Right kidney (tissue), 1 donor: Measurements from ENCODE around the gene ANO8.

Experiments used
- DNase-seq: peaks from one replicate; pipeline ENCODE4 v3.0.0-alpha.2; 2016

Gene ANO8

GRCh38 chr19:17347877-17348276 is 13.2 kb upstream of the ANO8 start:
- DNase-seq: no peak

- no peak for DNase-seq
Observed at GRCh38 chr19:17347361-17347760, 12.7 kb upstream of the ANO8 start.

DNA sequence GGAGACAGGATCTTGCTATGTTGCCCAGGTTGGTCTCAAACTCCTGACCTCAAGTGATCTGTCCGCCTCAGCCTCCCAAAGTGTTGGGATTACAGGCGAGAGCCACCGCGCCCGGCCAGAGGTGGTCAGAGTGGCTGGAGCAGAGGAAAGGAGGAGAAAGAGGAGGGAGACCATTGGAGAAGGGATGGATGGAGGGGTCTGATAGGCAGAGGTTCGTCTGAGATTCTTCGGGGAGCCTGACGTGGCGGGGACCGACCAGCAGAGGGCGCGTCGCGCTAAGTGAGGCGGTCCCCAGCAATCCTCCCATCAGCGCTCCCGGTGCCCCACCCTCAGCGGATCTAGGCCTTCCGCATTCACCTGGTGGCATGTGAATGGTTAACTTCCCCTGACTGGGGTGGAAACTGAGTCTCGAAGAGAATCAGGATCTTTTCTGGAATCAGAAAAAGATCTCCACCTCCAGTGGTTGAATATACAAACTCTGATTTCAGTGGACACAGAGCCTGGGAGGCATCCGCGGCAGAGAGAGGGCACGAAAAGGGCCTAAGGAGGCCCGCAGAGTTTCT is 11.5 kb upstream of the ANO8 start:
- peak; percentile 75 for DNase-seq

DNA sequence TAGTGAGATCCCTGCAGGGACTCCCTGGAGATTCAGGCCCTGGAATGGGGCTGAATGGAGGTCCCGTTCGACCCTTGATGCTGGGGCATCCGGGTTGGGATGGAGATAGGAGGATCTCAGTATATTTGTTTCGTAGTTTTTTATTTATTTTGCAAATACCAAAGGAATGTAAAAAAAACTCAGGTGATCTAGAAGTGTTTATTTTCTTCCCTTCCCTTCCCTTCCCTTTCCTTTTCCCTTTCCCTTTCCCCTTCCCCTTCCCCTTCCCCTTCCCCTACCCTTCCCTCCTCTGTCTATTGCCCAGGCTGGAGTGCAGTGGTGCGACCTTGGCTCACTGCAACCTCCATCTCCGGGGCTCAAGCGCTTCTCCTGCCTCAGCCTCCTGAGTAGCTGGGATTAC is 7.2 kb upstream of the ANO8 start:
- no peak for DNase-seq

DNA sequence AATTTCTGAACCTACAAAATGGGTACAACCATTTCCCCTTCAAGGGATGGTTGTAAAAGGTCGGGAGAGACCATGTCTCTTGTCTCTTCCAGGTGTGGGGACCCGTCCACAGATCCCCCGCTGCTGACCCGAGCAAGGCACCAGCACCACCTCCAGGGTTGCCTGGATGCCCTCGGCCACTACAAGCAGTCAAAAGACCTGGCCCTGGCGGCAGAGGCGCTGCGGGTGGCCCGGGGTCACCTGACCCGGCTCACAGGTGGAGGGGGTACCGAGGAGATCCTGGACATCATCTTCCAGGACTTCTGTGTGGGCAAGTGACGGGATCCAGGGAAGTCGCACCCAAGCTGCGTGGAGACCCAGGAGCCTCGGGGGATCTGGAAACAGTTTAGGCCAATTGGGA is 6.7 kb upstream of the ANO8 start:
- DNase-seq: no peak

DNA sequence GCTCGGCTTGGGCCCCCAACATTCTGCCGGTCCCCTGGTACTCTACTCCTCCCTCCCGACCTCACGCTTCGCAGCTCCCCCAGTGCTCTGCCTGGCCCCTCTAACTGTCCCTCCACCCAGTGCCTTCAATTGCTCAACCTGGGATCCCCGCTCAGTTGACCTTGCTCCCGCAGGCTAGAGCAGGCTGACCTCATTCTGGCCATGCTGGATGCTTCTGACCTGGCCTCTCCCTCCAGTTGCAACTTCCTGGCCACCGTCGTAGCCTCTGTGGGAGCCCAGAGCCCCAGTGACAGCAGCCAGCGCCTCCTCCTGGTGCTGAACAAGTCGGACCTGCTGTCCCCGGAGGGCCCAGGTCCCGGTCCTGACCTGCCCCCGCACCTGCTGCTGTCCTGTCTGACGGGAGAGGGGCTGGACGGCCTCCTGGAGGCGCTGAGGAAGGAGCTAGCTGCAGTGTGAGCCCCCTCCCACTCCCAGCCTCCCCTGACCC is 6.3 kb upstream of the ANO8 start:
- DNase-seq: no peak

- no peak for DNase-seq
Observed at GRCh38 chr19:17340302-17340870, 5.7 kb upstream of the ANO8 start.

DNA sequence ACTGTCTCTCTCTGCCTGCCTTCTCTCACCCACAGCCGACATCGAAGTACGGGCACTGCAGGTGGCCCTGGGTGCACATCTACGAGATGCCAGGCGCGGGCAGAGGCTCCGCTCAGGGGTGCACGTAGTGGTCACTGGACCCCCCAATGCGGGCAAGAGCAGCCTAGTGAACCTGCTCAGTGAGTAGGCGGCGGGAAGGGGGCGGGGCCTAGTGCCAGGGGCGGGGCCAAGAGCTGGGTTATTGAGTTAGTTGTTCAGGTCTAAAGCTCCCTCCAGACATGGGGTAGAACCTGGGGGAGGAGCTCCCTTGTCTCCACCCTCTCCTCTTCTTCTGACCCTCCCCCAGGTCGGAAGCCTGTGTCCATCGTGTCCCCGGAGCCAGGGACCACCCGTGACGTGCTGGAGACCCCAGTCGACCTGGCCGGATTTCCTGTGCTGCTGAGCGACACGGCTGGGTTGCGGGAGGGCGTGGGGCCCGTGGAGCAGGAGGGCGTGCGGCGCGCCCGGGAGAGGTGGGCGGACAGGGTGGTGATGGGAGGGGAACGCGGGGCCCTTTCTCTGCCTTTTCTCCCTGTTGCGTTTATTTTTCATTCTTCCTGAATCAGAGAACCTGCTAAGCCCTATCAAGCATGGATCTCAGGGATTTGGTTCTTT is 4.6 kb upstream of the ANO8 start:
- DNase-seq: no peak

DNA sequence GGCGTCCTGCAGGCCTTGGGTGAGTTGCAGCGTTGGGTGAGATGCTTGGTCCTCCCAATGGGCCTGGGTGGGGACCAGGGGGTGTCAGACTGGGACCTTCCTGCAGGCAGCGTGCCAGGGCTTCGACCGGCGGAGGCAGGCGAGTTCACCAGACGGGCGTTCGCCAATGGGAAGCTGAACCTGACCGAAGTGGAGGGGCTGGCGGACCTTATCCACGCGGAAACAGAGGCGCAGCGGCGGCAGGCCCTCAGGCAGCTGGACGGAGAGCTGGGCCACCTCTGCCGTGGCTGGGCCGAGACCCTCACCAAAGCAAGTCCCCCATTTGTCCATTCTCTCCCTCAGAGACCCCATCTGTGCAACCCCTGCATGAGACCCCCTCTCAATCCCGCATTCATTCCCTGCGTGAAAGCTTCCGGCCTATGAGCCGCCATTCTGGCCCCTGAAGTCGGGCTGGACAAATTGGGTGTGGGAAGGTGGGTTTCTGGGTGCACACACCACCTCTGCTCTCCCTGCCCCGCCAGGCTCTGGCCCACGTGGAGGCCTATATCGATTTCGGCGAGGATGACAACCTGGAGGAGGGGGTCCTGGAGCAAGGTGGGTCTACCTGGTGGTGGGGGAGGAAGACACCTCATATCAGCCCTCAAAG is 3.9 kb upstream of the ANO8 start:
- no peak for DNase-seq

- DNase-seq: peak; percentile 79
Observed at GRCh38 chr19:17337675-17338432, 3.2 kb upstream of the ANO8 start.

DNA sequence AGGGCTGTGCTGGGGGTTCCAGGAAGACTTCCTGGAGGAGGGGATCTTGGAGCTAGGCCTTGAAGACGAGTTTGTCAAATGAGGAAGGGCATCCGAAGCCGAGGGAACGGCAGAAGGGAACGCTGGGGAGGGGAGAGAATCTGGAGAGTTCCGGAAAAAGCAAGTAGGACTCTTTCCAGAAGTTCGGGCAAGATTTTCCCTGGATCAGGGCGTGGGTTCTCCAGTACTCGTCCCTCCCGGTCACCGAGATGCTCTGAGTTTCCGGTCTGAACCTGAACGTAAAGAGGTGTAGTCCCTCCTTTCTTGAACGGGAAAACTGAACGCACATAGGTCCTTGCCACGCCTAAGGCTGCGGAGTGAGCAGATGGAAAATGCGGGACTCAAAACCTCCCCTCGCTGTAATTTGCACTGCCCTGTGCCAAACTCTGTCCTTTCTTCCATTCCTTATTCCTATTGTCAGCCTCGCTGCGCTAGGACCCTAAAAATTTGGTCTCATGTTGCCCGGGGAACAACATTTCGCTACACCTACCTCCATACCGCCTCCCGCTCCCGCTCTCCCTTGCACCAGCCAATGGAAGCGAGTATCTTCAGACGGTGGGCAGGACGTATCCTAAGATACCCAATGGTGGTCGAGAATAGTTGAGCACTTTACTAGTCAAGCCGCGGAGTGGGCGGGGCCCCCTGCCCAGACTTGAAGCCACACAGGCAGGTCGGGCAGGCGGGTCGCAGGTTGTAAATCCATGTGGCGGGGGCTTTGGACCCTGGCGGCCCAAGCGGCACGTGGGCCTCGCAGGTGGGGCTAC is 2.4 kb upstream of the ANO8 start, which contains the start of gene GTPBP3:
Gene GTPBP3 (plus strand): TSS at position 682 of the 803 bp plus-strand sequence. CDS start 59 bp downstream, at position 741.
- DNase-seq: peak; percentile 92

GRCh38 chr19:17335575-17335974 is 920 bp upstream of the ANO8 start:
- DNase-seq: no peak

GRCh38 chr19:17333611-17334413 is 843 bp downstream of the ANO8 start:
- no peak for DNase-seq

- no peak for DNase-seq
Observed at GRCh38 chr19:17332677-17333581, 1.7 kb downstream of the ANO8 start.

DNA sequence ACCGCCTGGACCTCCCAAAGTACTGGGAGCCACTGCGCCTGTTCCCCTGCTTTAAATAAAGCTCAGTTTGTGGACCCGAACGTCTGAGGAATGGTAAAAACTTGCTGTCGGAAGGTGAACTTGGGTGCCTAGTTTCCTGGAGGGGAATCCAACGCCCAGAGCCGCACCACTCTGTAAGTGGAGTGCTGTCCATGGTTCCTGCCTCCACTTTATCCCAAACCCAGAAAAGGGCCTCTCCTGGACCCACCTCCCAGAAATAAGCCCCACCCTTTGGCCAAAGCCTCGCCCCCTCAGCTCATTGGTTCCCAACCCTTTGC is 2.3 kb downstream of the ANO8 start:
- no peak for DNase-seq

DNA sequence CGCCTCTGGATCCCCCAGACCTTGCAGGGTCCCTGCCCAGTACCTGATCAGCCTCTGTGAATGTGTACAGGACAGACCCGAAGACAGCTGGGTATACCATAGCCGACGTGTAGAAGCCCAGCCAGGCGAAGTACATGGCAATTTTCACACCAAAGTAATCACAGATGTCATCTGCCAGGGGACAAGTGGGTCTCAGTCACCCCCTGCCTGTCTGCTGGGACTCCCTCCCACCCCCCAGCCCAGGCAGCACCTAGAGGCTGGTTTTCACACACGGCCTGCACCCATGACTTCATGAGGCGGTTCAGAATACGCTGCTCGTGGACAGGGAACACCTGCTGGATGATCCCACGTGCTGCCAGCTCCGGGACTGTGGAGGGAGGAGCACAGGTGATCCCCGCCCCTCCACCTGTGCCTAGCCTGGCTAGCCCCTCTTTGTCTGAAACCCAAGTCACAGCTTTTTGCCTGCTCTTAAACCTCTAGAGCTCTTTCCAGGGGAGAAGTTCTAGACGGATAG is 3.6 kb downstream of the ANO8 start:
- no peak for DNase-seq

DNA sequence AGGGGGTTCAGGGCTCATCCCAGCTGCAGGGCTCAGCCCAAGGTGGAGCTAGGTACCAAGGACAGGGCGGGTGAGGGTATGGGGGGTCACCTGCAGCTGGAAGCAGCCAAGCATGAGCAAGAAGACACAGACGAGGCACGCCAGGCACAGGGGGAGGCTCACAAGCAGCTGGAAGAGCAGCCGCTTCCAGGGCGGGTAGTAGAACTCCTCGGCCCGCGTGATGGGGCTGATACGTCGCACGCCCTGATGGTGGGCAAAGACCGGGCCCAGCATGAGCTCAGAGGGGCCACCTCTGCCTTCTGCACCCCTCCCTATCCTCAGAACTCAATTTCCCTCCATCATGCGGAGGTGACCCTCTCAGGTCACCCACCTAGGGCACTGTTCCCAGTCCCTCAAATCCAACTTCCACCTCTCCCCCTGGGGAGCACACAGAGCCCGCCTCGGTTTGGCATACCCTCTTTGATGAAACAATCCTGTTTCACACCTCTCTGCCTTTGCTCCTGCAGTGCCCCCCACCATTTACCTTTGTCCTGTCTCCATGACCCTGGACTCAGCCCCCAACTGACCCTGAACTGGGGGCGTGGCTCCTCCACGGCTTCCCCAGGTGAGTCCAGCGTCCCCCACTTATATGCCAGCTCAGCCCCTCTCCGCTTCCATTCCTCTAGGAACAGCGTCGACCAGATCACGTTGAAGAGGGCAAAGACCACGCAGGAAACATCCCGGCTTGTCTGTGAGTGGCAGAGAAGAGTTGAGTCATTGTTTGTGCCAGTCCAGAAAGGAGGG is 4.2 kb downstream of the ANO8 start:
- no peak for DNase-seq

DNA sequence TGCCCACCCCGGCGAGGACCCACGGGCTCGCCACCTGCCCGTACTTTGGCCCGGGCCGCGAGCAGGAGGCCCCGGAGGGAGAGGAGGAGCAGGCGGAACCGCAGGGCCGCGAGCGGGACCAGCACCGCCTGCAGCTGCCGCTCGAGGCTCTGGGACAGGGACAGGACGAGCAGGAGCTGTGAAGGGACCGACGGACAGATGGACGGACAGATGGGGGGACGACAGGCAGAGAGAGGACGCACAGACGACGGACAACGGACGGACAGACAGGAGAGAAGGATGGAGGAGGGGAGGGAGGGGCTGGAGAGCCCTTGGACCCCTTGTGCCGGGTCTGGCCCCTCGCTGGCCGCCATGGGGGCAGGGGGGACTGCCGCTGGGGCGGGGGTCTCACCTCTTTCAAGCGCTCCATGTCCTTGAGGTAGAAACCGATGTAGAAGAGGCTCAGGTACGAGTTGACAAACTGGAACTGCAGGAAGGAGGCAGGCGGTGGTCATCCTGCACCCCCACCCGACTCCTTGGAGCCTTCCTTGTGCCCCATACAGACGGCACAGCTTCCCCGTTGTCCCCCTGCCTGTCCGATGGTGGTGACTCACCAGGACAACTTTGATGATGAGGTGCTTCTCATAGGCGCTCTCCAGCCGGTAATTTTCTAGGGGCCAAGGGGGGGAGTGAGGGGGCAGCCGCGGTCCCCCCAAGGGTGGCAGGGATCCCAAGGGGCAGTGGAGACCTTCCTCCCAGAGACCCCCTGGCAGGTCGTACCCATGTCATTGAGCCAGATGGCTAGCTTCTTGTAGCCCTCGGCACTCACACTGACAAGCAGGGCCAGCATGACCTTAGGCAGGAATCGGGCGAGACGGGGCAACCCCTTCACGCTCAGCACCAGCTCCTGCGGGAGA is 5.0 kb downstream of the ANO8 start:
- DNase-seq: no peak
